ENCODE measurements around the gene SNX2. TPM values are rescaled to one million over a fixed set of nuclear protein-coding genes. Genes with fewer than 3 reads are reported as not detected.
A peak's percentile ranks its signal among the peaks of the same experiment; 100 is the strongest.

SNX2 gene
- total RNA-seq, 6 experiments from 2014 or later: 39.0 to 48.4 (median 45.9) TPM

GRCh38 chr5:122863721-122864120 lies 88.8 kb downstream of the SNX2 start:
- TF ChIP-seq CTCF (IDR thresholded peaks at IDR 0.05): no peak
- Mint-ChIP-seq H3K4me3 (no peak overlapping the region), H3K9me3 (no peaks in the 10 kb centered on the region), H3K27me3 (ENCODE audit: insufficient read depth) (no peaks in the 10 kb centered on the region), H3K27ac (no peak overlapping the region), H3K4me1 (ENCODE audit: low read depth) (peaks cover 13% of the 10 kb centered on the region), H3K36me3 (ENCODE audit: low read depth) (peaks cover 26% of the 10 kb centered on the region)
- no peak for DNase-seq

GRCh38 chr5:122864400-122864799 lies 89.5 kb downstream of the SNX2 start:
- peaks cover 26% of the 10 kb centered on the region for H3K36me3 Mint-ChIP-seq (ENCODE audit: low read depth)
- no peak overlapping the region for H3K4me3 Mint-ChIP-seq
- no peak overlapping the region for H3K27ac Mint-ChIP-seq
- TF ChIP-seq CTCF (IDR thresholded peaks at IDR 0.05): no peak
- no peaks in the 10 kb centered on the region for H3K9me3 Mint-ChIP-seq
- peaks cover 13% of the 10 kb centered on the region for H3K4me1 Mint-ChIP-seq (ENCODE audit: low read depth)
- DNase-seq: no peak
- H3K27me3 Mint-ChIP-seq (ENCODE audit: insufficient read depth): no peaks in the 10 kb centered on the region

GRCh38 chr5:122864842-122865241 lies 90.0 kb downstream of the SNX2 start:
- H3K4me3 Mint-ChIP-seq: no peak overlapping the region
- H3K36me3 Mint-ChIP-seq (ENCODE audit: low read depth): peaks cover 25% of the 10 kb centered on the region
- no peaks in the 10 kb centered on the region for H3K9me3 Mint-ChIP-seq
- no peak overlapping the region for H3K27ac Mint-ChIP-seq
- DNase-seq: no peak
- TF ChIP-seq CTCF (IDR thresholded peaks at IDR 0.05): no peak
- H3K27me3 Mint-ChIP-seq (ENCODE audit: insufficient read depth): no peaks in the 10 kb centered on the region
- peaks cover 18% of the 10 kb centered on the region for H3K4me1 Mint-ChIP-seq (ENCODE audit: low read depth)

- H3K27ac Mint-ChIP-seq: peak overlapping the region; percentile 90
- H3K9me3 Mint-ChIP-seq: no peaks in the 10 kb centered on the region
These were observed 95.5 kb downstream of the SNX2 start for GRCh38 chr5:122870219-122870856.

GRCh38 chr5:122871661-122872060 lies 96.8 kb downstream of the SNX2 start:
- Mint-ChIP-seq H3K27ac (peak overlapping the region; percentile 90), H3K36me3 (ENCODE audit: low read depth) (peaks cover 5% of the 10 kb centered on the region), H3K4me3 (peak overlapping the region; percentile 49; the same call in 1 of the 2 replicates), H3K4me1 (ENCODE audit: low read depth) (peaks cover 42% of the 10 kb centered on the region), H3K9me3 (no peaks in the 10 kb centered on the region), H3K27me3 (ENCODE audit: insufficient read depth) (peaks cover 1% of the 10 kb centered on the region; the same call in 1 of the 2 replicates)
- DNase-seq: peak; percentile 41
- TF ChIP-seq CTCF (IDR thresholded peaks at IDR 0.05): no peak

More at GRCh38 chr5:122870219-122870856, 95.5 kb downstream of the SNX2 start:
- Mint-ChIP-seq H3K27me3 (ENCODE audit: insufficient read depth) (peaks cover 1% of the 10 kb centered on the region; the same call in 1 of the 2 replicates), H3K4me1 (ENCODE audit: low read depth) (peaks cover 42% of the 10 kb centered on the region), H3K36me3 (ENCODE audit: low read depth) (no peaks in the 10 kb centered on the region; the same call in 1 of the 2 replicates), H3K4me3 (peak overlapping the region; percentile 77)
- no peak for TF ChIP-seq CTCF (IDR thresholded peaks at IDR 0.05)
- DNase-seq: peak; percentile 66
